SK-N-SH treated with all-trans-retinoic acid at 6 μM for 48 hours (cell line): ENCODE data around the gene PPIP5K2.

ENCODE experiments used
- ATAC-seq: fragments of 200-7000 bp; cut with Tn5 transposase; 3 replicates; pipeline ENCODE4 v1.9.1; 2020; ENCODE audit warnings: mild to moderate bottlenecking, moderate library complexity
- ARNTL ChIP-seq: fragments of 450-650 bp; formaldehyde crosslinking; IDR thresholded peaks from 2 replicates; pipeline ENCODE4 v1.5.0; 2020; ENCODE audit warnings: low read depth, mild to moderate bottlenecking, moderate library complexity, borderline replicate concordance
- BACH2 ChIP-seq: fragments of 250-450 bp; sonication (Bioruptor Pico); IDR thresholded peaks from 2 replicates; pipeline ENCODE4 v1.9.0; 2021; ENCODE audit warnings: mild to moderate bottlenecking, borderline replicate concordance
- CSDC2 ChIP-seq: fragments of 250-450 bp; sonication (Bioruptor Pico); IDR thresholded peaks from 2 replicates; pipeline ENCODE4 v1.5.0; 2020; ENCODE audit warnings: mild to moderate bottlenecking, moderate library complexity
- ESRRG ChIP-seq: fragments of 250-450 bp; sonication (Bioruptor Pico); IDR thresholded peaks from 2 replicates; pipeline ENCODE4 v1.6.1; 2021; ENCODE audit warnings: mild to moderate bottlenecking
- GLIS3 ChIP-seq: fragments of 250-450 bp; sonication (Bioruptor Pico); IDR thresholded peaks from 2 replicates; pipeline ENCODE4 v1.5.0; 2020; ENCODE audit warnings: mild to moderate bottlenecking, moderate library complexity
- ISL1 ChIP-seq: fragments of 250-450 bp; sonication (Bioruptor Pico); IDR thresholded peaks from 2 replicates; pipeline ENCODE4 v2.1.2; 2022; ENCODE audit warnings: mild to moderate bottlenecking, moderate library complexity
- OSR1 ChIP-seq: fragments of 250-450 bp; sonication (Bioruptor Pico); IDR thresholded peaks from 2 replicates; pipeline ENCODE4 v1.8.0; 2022; ENCODE audit warnings: moderate library complexity, mild to moderate bottlenecking, inconsistent platforms
- PPARA ChIP-seq: fragments of 250-450 bp; sonication (Bioruptor Pico); IDR thresholded peaks from 2 replicates; pipeline ENCODE4 v1.5.0; 2020; ENCODE audit warnings: mild to moderate bottlenecking, borderline replicate concordance
- RARB ChIP-seq: fragments of 250-450 bp; sonication (Bioruptor Pico); IDR thresholded peaks from 2 replicates; pipeline ENCODE4 v1.8.0; 2021; ENCODE audit warnings: mild to moderate bottlenecking, moderate library complexity
- SNAI2 ChIP-seq: fragments of 250-450 bp; sonication (Bioruptor Pico); IDR thresholded peaks from 2 replicates; pipeline ENCODE4 v1.5.0; 2020; ENCODE audit warnings: mild to moderate bottlenecking, moderate library complexity
- TCF4 ChIP-seq: fragments of 250-450 bp; sonication (Bioruptor Pico); IDR thresholded peaks from 2 replicates; pipeline ENCODE4 v1.8.0; 2021; ENCODE audit warnings: mild to moderate bottlenecking, moderate library complexity, borderline replicate concordance
- TOX ChIP-seq: fragments of 250-450 bp; sonication (Bioruptor Pico); IDR thresholded peaks from 2 replicates; pipeline ENCODE4 v1.8.0; 2021; ENCODE audit warnings: mild to moderate bottlenecking, moderate library complexity, borderline replicate concordance
- TSHZ2 ChIP-seq: fragments of 250-450 bp; sonication (Bioruptor Pico); IDR thresholded peaks from 2 replicates; pipeline ENCODE4 v1.5.0; 2020; ENCODE audit warnings: mild to moderate bottlenecking, moderate library complexity
- ZC3H10 ChIP-seq: fragments of 250-450 bp; sonication (Bioruptor Pico); IDR thresholded peaks from 2 replicates; pipeline ENCODE4 v1.5.1; 2021; ENCODE audit warnings: mild to moderate bottlenecking, moderate library complexity
- ZFP30 ChIP-seq: fragments of 450-650 bp; formaldehyde crosslinking; IDR thresholded peaks from 2 replicates; pipeline ENCODE4 v1.5.0; 2022; ENCODE audit warnings: mild to moderate bottlenecking, moderate library complexity
- ZNF565 ChIP-seq: fragments of 450-650 bp; formaldehyde crosslinking; conservative IDR thresholded peaks from 2 replicates; pipeline ENCODE4 v1.5.0; 2020; ENCODE audit warnings: low read depth, mild to moderate bottlenecking, moderate library complexity
- ZNF70 ChIP-seq: fragments of 450-650 bp; formaldehyde crosslinking; IDR thresholded peaks from 2 replicates; pipeline ENCODE4 v1.5.0; 2020; ENCODE audit warnings: mild to moderate bottlenecking, moderate library complexity
- ZNF8 ChIP-seq: fragments of 450-650 bp; formaldehyde crosslinking; IDR thresholded peaks from 2 replicates; pipeline ENCODE4 v1.5.0; 2020; ENCODE audit warnings: mild to moderate bottlenecking, moderate library complexity
- TF ChIP-seq, protein P1 (sequence below): fragments of 250-450 bp; sonication (Bioruptor Pico); IDR thresholded peaks from 2 replicates; pipeline ENCODE4 v1.8.0; 2020; ENCODE audit warnings: mild to moderate bottlenecking, moderate library complexity, borderline replicate concordance
- TF ChIP-seq, protein P2 (sequence below): fragments of 250-450 bp; sonication (Bioruptor Pico); IDR thresholded peaks from 2 replicates; pipeline ENCODE4 v1.5.1; 2020; ENCODE audit warnings: low read depth, mild to moderate bottlenecking, moderate library complexity

PPIP5K2 gene

DNA sequence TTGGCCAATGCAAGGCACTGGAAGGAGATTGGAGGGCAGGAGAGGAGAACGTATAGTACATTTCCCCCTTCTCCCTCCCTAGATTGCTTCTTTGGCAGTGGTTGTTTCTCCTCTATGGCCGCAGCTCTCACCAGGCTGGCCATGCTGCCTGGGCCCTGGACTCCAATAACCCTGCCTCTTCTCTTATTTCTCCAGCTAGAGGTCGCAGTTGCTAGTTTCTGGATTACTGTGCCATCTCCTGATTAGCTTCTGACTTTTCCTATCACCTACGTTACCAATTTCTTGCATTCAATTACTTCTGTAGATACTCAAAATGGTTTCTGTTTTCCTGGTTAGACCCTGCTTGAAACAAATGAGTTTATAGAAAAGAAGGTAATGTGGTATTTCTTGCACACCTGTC is 136.1 kb downstream of the PPIP5K2 start:
- ATAC-seq = no peak
- no peak for TF ChIP-seq ISL1 (CRISPR knock-in tag)
- TF ChIP-seq ZNF70 (CRISPR knock-in tag) = no peak
- TF ChIP-seq PPARA (CRISPR knock-in tag) = no peak
- no peak for TF ChIP-seq CSDC2 (CRISPR knock-in tag)
- TF ChIP-seq RARB (CRISPR knock-in tag) = no peak
- TF ChIP-seq GLIS3 (CRISPR knock-in tag) = no peak
- no peak for TF ChIP-seq TOX (CRISPR knock-in tag)
- no peak for TF ChIP-seq TCF4
- no peak for TF ChIP-seq ZNF565 (CRISPR knock-in tag)
- TF ChIP-seq, protein P1, sequence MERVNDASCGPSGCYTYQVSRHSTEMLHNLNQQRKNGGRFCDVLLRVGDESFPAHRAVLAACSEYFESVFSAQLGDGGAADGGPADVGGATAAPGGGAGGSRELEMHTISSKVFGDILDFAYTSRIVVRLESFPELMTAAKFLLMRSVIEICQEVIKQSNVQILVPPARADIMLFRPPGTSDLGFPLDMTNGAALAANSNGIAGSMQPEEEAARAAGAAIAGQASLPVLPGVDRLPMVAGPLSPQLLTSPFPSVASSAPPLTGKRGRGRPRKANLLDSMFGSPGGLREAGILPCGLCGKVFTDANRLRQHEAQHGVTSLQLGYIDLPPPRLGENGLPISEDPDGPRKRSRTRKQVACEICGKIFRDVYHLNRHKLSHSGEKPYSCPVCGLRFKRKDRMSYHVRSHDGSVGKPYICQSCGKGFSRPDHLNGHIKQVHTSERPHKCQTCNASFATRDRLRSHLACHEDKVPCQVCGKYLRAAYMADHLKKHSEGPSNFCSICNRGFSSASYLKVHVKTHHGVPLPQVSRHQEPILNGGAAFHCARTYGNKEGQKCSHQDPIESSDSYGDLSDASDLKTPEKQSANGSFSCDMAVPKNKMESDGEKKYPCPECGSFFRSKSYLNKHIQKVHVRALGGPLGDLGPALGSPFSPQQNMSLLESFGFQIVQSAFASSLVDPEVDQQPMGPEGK (CRISPR knock-in tag) = no peak
- TF ChIP-seq TSHZ2 (CRISPR knock-in tag) = no peak
- TF ChIP-seq ARNTL (CRISPR knock-in tag) = no peak
- TF ChIP-seq, protein P2, sequence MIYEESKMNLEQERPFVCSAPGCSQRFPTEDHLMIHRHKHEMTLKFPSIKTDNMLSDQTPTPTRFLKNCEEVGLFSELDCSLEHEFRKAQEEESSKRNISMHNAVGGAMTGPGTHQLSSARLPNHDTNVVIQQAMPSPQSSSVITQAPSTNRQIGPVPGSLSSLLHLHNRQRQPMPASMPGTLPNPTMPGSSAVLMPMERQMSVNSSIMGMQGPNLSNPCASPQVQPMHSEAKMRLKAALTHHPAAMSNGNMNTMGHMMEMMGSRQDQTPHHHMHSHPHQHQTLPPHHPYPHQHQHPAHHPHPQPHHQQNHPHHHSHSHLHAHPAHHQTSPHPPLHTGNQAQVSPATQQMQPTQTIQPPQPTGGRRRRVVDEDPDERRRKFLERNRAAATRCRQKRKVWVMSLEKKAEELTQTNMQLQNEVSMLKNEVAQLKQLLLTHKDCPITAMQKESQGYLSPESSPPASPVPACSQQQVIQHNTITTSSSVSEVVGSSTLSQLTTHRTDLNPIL (CRISPR knock-in tag) = no peak
- no peak for TF ChIP-seq ZFP30 (CRISPR knock-in tag)
- no peak for TF ChIP-seq ZC3H10 (CRISPR knock-in tag)
- no peak for TF ChIP-seq SNAI2 (CRISPR knock-in tag)
- TF ChIP-seq ZNF8 (CRISPR knock-in tag) = no peak
- no peak for TF ChIP-seq OSR1 (CRISPR knock-in tag)

DNA sequence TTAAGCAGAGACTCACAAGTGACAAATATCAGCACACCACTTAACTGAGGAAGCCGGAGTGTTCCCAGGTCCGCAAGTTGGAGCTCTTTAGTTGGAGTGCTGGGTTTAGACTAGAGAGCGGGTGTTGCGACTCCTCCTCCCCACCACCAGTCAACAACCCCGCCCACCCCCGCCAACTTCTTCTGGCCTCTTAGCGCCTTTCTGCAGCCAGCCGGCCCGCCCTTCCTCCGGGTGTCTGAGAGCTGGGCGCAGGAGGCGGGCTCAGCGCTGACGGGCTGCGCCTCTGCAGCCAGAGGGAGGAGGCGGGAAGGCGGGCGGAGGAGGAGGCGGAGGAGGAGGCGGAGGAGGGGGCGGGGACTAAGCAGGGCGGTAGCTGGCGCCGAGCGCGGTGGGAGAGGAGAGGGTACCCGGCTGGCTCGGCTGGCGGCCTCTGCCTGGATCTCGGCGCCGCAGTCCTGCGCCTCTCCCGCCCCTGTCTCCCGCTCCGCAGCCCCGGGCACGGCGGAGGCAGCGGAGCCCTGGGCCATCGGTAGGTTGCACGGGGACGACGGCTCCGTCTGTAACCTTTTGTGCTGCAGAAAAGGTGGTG is 138.4 kb downstream of the PPIP5K2 start, which contains the start of gene MACIR:
TSS of gene MACIR (plus strand) at position 396 of the 589 bp plus-strand sequence. CDS start 17,157 bp downstream, outside the sequence.
- ATAC-seq = peak; percentile 94

GRCh38 chr5:103258957-103259704 is 139.0 kb downstream of the PPIP5K2 start:
- TF ChIP-seq ZFP30 (CRISPR knock-in tag) = no peak
- no peak for TF ChIP-seq OSR1 (CRISPR knock-in tag)
- TF ChIP-seq ISL1 (CRISPR knock-in tag) = no peak
- TF ChIP-seq ARNTL (CRISPR knock-in tag) = no peak
- TF ChIP-seq RARB (CRISPR knock-in tag) = no peak
- TF ChIP-seq, protein P2 (CRISPR knock-in tag) = no peak
- ATAC-seq = peak; percentile 54

More for the DNA sequence above, 138.4 kb downstream of the PPIP5K2 start, which contains the start of gene MACIR:
- TF ChIP-seq ESRRG (CRISPR knock-in tag) = no peak
- 0 out of 2 replicates have a peak, but pooled peaks have one; percentile 15 for TF ChIP-seq TCF4
- TF ChIP-seq, all 23 proteins: peak for 1

DNA sequence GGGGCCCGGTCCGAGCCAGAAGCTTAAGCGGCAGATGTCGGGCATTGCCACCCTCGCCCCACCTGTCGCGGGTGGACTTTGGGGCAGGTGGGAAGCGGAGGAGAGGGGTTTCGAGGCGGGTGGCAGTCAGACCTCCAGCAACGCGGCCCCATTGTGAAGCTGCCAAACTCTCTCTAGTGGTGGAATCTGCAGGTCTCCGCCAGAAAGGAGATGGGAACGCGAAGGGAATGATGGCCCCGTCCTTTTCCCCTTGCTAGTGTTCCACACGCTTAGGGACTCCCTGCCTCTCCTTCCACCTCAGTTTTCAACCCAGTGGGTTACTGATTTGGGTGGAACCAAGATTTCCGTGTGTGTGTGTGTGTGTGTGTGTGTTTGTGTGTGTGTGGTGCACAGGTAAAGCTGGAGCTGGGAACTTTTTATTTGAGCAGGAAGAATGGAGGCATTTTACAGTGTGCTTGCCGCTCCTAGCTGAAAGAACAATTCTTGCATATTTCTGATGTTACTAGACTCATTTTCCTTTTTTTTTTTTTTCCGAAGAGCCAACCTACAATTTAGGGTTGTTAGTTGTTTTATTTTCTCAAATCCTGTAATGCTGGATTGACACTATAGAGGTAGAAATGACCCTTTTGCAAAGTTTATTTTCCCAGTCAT is 139.7 kb downstream of the PPIP5K2 start:
- peak; percentile 27 for ATAC-seq
- TF ChIP-seq TOX (CRISPR knock-in tag) (no peak), ARNTL (CRISPR knock-in tag) (no peak), ZNF70 (CRISPR knock-in tag) (no peak), ZNF8 (CRISPR knock-in tag) (no peak), GLIS3 (CRISPR knock-in tag) (no peak), SNAI2 (CRISPR knock-in tag) (no peak), ZC3H10 (CRISPR knock-in tag) (no peak), TSHZ2 (CRISPR knock-in tag) (no peak), CSDC2 (CRISPR knock-in tag) (no peak), BACH2 (CRISPR knock-in tag) (no peak), ZFP30 (CRISPR knock-in tag) (no peak), ZNF565 (CRISPR knock-in tag) (no peak), ESRRG (CRISPR knock-in tag) (no peak)
